Osteocyte (in vitro differentiated cells): ENCODE results near the gene FAM240B. TPM values are rescaled to one million over a fixed set of nuclear protein-coding genes. Genes with fewer than 3 reads are reported as not detected.
A peak's percentile ranks its signal among the peaks of the same experiment; 100 is the strongest.

ENCODE experiments used
- DNase-seq: peaks from one replicate; pipeline ENCODE4 v3.0.0; 2021; ENCODE audit warnings: mixed read lengths; ENCODE audit not compliant: unreplicated experiment; ENCODE audit errors: extremely low spot score
- H3K27ac Mint-ChIP-seq: one replicate; pipeline ENCODE4 v1.8.0; 2021; ENCODE audit warnings: mild to moderate bottlenecking, mixed read lengths; ENCODE audit not compliant: unreplicated experiment
- H3K27me3 Mint-ChIP-seq: one replicate; pipeline ENCODE4 v1.8.0; 2021; ENCODE audit warnings: mixed read lengths; ENCODE audit not compliant: unreplicated experiment
- H3K36me3 Mint-ChIP-seq: one replicate; pipeline ENCODE4 v1.8.0; 2021; ENCODE audit warnings: mixed read lengths; ENCODE audit not compliant: unreplicated experiment
- H3K4me1 Mint-ChIP-seq: one replicate; pipeline ENCODE4 v1.8.0; 2021; ENCODE audit warnings: mixed read lengths; ENCODE audit not compliant: unreplicated experiment
- H3K4me3 Mint-ChIP-seq: one replicate; pipeline ENCODE4 v1.8.0; 2021; ENCODE audit warnings: mild to moderate bottlenecking, moderate library complexity, mixed read lengths; ENCODE audit not compliant: unreplicated experiment
- H3K9me3 Mint-ChIP-seq: one replicate; pipeline ENCODE4 v1.8.0; 2021; ENCODE audit warnings: mixed read lengths; ENCODE audit not compliant: unreplicated experiment
- CTCF ChIP-seq: fragments of 200-600 bp; sonication (generic); IDR thresholded peaks from 2 replicates; pipeline ENCODE4 v1.5.0; 2021; ENCODE audit warnings: antibody characterized with exemption, mild to moderate bottlenecking, moderate library complexity
- total RNA-seq: library from RNA; stranded (reverse); gene quantifications from 2 replicates; pipeline ENCODE4 v1.2.1, GENCODE V29; 2021

FAM240B gene
- total RNA-seq, 1 donor from 2014 or later, result not detected

- Mint-ChIP-seq H3K4me1 (peaks cover 2% of the 10 kb centered on the region), H3K27ac (no peak overlapping the region), H3K4me3 (no peak overlapping the region), H3K27me3 (peaks cover 54% of the 10 kb centered on the region), H3K9me3 (no peaks in the 10 kb centered on the region), H3K36me3 (no peaks in the 10 kb centered on the region)
- peak; percentile 35 for TF ChIP-seq CTCF
- no peak for DNase-seq
Measured at GRCh38 chr9:38707885-38708637, 11.9 kb downstream of the FAM240B start.

- H3K9me3 Mint-ChIP-seq, result no peaks in the 10 kb centered on the region
- no peaks in the 10 kb centered on the region for H3K36me3 Mint-ChIP-seq
- no peak overlapping the region for H3K27ac Mint-ChIP-seq
- peaks cover 2% of the 10 kb centered on the region for H3K4me1 Mint-ChIP-seq
- no peak for TF ChIP-seq CTCF
- H3K27me3 Mint-ChIP-seq, result peaks cover 39% of the 10 kb centered on the region
- no peak for DNase-seq
- H3K4me3 Mint-ChIP-seq, result no peak overlapping the region
Measured at GRCh38 chr9:38706493-38706892, 13.4 kb downstream of the FAM240B start.

- Mint-ChIP-seq H3K36me3 (no peaks in the 10 kb centered on the region), H3K9me3 (no peaks in the 10 kb centered on the region), H3K4me1 (peaks cover 3% of the 10 kb centered on the region), H3K27me3 (peaks cover 36% of the 10 kb centered on the region), H3K27ac (no peak overlapping the region), H3K4me3 (no peak overlapping the region)
- DNase-seq, result no peak
- no peak for TF ChIP-seq CTCF
Measured at GRCh38 chr9:38705917-38706316, 14.0 kb downstream of the FAM240B start.

GRCh38 chr9:38700695-38701094 lies 19.2 kb downstream of the FAM240B start:
- peaks cover 2% of the 10 kb centered on the region for H3K4me1 Mint-ChIP-seq
- no peak for DNase-seq
- no peaks in the 10 kb centered on the region for H3K36me3 Mint-ChIP-seq
- H3K27me3 Mint-ChIP-seq, result peaks cover 16% of the 10 kb centered on the region
- no peak for TF ChIP-seq CTCF
- no peak overlapping the region for H3K27ac Mint-ChIP-seq
- no peaks in the 10 kb centered on the region for H3K9me3 Mint-ChIP-seq
- H3K4me3 Mint-ChIP-seq, result no peak overlapping the region

GRCh38 chr9:38699337-38699736 lies 20.6 kb downstream of the FAM240B start:
- peaks cover 12% of the 10 kb centered on the region for H3K27me3 Mint-ChIP-seq
- TF ChIP-seq CTCF, result no peak
- no peak overlapping the region for H3K4me3 Mint-ChIP-seq
- DNase-seq, result no peak
- H3K36me3 Mint-ChIP-seq, result no peaks in the 10 kb centered on the region
- peaks cover 2% of the 10 kb centered on the region for H3K4me1 Mint-ChIP-seq
- H3K27ac Mint-ChIP-seq, result no peak overlapping the region
- H3K9me3 Mint-ChIP-seq, result no peaks in the 10 kb centered on the region
